Middle frontal gyrus (tissue), 1 donor: ENCODE results near the gene RSU1.

ENCODE experiments used
- DNase-seq: peaks from one replicate; pipeline ENCODE4 v3.0.0-alpha.2; 2015; ENCODE audit warnings: low spot score; ENCODE audit errors: extremely low spot score

RSU1 gene

DNA sequence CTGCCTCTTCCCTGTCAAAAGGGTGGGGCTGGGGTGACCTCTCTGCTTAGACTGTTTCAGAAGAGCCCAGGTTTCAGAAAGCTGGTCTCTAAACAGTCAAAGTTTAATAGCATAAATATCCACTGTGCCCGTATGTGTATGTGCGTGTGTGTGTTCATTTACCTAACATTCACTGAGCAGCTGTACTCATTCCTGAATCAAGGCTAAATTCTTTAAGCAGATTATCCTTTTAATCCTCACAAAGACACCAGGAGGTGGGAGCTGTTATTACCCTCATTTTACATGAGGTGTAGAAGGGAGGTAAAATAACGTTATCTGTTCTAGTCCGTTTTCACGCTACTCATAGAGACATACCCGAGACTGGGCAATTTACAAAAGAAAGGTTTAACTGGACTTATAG, 72.2 kb downstream of the RSU1 start:
- DNase-seq, result no peak

DNA sequence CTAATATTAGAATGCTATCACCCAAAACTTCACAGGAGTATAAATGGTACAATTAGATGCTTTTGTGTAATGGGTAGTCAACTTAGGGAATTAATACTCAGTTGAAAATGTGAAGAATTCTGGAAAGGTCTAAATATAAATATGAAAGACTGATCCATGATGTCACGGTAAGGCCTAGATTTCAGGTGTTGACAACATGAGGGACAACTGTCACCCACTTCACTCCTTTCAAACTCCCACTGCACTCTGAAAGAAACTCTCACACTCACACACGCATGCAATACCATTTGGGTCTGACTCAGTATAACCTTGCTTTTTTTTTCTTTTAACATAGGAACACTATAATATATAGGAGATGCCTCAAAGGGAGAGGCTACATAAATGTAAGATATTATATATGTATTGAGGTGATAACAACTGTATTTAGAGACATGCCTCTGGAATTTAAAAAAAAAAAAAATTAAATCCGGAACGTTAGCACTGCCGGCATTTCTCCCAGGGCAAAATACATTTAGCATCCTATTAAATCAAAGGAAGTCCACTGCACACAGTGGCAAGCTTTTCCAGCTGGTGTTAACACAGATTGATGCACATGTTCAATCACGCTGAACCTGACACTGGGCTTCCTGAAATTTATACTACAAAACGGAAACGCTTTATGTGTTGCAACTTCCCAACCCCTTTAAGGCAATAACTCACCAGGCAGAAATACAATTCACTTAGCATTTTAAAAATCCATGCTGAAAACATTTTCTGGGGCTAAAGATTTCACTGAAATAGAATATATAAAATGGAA, 74.9 kb downstream of the RSU1 start:
- no peak for DNase-seq

DNA sequence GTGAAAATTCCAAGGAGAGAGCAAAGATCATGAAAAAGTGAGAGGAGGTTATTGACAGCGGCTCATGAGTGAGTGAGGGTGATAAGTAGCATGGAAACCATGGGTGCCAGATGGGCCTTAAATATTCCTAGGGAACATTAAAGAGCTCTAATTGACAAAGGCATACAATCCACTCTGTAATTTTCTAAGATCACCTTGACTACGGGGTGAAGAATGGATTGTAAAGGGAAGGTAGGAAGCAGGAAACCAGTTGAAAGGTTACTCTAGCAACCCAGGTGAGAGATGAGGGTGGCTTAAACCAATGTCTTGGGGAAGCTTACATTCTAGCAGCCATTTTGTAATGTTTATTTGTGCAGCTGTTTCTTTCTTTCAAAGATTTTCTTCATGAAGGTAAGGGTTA, 75.7 kb downstream of the RSU1 start:
- no peak for DNase-seq

- no peak for DNase-seq
These were observed 79.8 kb downstream of the RSU1 start for GRCh38 chr10:16737420-16737819.

DNA sequence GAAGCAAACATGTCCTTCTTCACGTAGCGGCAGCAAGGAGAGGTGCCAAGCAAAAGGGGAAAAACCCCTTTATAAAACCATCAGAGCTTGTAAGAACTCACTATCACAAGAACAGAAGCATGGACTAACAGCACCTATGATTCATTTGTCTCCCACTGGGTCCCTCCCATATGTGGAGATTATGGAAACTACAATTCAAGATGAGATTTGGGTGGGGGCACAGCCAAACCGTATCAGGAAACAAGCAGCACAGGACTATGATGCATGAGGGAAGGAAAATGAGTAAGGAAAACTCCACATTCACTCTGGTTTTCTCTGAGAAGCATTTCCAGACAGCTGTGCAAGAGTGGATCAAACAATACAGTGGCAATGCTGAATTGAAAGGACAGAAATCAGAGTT, 81.6 kb downstream of the RSU1 start:
- DNase-seq, result no peak

GRCh38 chr10:16732376-16732775, 84.8 kb downstream of the RSU1 start:
- DNase-seq, result no peak

DNA sequence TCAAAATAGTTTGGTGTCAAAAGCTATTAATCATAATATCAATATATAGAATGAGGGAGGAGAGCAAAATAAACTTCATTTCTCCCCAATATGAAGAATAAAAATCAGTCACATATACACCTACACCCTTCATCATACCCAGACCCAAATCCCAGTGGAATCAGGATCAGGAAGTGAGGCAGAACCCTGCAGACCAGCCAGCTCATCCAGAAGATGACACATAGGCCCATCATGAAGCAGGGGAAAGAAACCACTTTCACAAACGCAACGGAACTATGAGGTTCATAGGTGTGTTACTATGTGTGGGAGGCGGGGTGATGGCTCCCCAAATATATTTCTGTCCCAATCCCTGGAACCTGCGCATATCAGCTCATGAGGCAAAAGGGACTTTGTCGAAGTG, 89.0 kb downstream of the RSU1 start:
- DNase-seq, result no peak

GRCh38 chr10:16727666-16728065, 89.6 kb downstream of the RSU1 start:
- DNase-seq, result no peak

DNA sequence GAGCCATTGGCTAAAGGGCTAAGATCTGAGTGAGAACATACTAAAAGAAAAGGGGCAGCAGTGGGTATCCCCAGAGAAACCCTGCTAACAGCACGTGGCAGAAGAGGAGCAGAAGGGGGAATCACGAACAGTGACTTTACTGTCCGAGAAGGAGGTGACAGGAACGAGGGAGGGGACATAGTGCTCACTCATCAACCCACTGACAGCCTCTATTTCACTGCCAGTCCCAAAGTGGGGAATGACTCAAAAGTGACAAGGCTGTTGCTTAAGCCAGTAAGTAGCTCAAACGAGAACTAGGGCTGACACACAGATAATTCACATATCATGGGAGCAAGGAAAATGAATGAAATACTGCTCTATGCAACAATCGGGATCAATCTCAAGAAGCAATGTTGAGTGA, 92.7 kb downstream of the RSU1 start:
- no peak for DNase-seq

DNA sequence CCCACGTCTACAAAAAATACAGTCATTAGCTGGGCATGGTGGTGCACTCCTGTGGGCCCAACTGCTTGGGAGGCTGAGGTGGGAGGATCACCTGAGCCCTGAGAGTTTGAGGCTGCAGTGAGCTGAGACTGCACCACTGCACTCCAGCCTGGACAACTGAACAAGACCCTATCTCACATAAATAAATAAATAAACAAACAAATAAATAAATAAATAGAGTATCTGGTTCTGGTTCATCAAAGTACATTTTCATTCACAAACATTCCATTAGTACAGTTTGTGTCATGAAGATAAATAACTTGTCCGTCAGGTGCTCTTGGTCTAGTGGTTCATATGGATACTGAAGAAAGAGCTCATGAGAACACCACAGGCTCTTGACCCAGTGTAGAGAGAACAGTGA, 96.4 kb downstream of the RSU1 start:
- no peak for DNase-seq

GRCh38 chr10:16717622-16718395, 99.4 kb downstream of the RSU1 start:
- DNase-seq, result peak; percentile 53

DNA sequence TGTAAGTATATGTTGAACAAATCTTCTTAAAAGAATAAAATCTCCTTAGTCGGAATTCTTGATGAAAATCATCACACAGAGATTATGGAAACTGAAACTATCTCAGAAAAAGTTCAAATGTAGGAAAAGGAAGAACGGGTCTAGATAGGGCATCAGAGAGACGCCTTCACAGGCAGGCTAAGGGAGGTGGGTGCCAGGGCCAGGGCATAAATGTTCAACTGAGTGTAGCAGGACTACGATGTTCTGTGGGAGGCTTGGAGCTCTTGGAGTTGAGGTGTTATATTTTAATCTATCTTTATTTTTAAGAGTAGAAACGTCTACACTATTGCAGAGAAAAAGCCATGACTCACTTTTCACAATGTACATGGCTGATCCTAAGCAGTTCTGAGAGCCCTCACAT, 101.2 kb downstream of the RSU1 start:
- DNase-seq, result peak; percentile 3

DNA sequence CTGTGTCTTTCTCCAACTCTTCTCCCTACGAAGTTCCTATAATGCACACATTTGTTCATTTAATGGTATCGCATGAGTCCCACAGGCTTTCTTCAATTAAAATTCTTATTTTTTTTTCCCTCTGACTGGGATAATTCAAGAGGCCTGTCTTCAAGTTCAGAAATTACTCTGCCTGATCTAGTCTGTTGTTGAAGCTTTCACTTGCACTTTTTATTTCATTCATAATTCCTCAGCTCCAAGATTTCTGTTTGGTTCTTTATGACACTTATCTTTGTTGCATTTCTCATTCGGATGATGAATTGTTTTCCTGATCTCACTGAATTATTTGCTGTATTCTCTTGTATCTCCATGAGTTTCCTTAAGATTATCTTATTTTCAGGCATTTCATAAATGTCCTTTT, 103.9 kb downstream of the RSU1 start:
- no peak for DNase-seq

GRCh38 chr10:16712883-16713282, 104.3 kb downstream of the RSU1 start:
- DNase-seq, result no peak

DNA sequence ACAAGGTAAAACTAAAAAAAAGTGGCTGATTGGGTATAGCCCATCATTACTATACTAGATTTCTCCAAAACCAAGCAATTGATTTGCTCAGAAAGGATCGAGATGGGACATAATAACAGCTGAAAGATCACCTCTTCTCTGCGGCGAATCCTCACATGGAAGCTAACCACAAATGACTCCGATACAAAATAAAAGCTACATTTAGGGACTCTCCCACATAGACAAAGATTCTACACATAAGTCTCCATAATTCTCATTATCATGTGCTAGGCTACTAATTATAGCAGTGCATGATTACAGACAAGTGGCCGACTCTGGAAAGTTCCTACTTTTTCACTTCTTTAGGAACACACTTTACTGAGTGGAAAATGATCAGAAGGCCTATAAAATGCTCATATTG, 116.9 kb downstream of the RSU1 start:
- no peak for DNase-seq

- DNase-seq, result no peak
These were observed 117.7 kb downstream of the RSU1 start for GRCh38 chr10:16699435-16700057.

- DNase-seq, result no peak
These were observed 118.8 kb downstream of the RSU1 start for GRCh38 chr10:16698461-16698860.

DNA sequence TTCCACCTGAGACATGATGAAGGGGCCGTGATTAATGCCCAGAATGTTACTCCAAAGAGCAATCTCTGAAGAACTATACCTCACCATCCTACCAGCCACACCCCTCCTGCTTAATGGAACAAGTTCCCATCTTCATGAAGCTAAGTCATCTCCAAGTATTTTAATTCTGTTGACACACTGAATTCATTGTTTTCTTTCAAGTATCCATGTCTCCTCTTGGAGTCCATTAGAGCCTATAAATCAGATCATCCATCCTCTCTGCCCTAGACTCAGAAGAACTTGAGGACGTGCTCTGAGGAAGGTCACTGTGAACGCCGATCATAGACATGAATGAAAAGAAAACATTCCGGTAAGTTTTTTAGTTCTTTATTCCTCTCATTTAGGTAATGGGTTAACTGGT, 126.8 kb downstream of the RSU1 start:
- no peak for DNase-seq

- DNase-seq, result no peak
These were observed 127.5 kb downstream of the RSU1 start for GRCh38 chr10:16689696-16690095.

DNA sequence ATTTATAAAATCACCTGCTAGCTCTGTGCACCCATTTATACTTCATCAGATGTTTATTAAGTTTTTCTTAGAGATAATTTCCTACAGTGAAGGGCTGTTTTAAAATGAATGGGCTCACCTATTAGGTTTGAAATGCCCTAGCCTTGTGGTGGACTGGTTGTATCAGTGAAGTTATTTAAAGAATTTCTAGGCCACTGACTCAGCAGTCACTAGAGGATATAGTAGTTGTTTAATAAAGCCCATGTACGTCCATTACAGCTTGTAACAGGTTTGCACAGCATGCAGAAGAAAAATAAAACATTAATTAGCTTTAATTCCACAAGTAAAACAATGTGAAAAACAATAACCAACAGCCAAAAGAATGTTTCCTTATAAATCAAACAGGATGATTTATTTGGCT, 128.0 kb downstream of the RSU1 start:
- DNase-seq, result no peak

- no peak for DNase-seq
These were observed 130.9 kb downstream of the RSU1 start for GRCh38 chr10:16686054-16686902.

GRCh38 chr10:16685551-16685950, 131.7 kb downstream of the RSU1 start:
- DNase-seq, result no peak
